Astrocyte (in vitro differentiated cells and primary cell): ENCODE data around the gene TANK. TPM values are rescaled to one million over a fixed set of nuclear protein-coding genes. Genes with fewer than 3 reads are reported as not detected.

Experiments
- DNase-seq: peaks from one replicate; pipeline ENCODE4 v3.0.0-alpha.2; 2010; ENCODE audit warnings: low read depth
- FAIRE-seq: peaks from 2 replicates; lab custom pipeline; 2011; peaks lifted over from hg19 to GRCh38; lab: Jason Lieb, UNC
- H2AFZ ChIP-seq: 2 replicates; pipeline ENCODE4 v1.6.0; 2012; ENCODE audit warnings: low read depth, low read length, inconsistent platforms
- H3K27ac ChIP-seq: 2 replicates; pipeline ENCODE4 v1.5.1; 2011; ENCODE audit warnings: low read depth, low read length, inconsistent platforms
- H3K27me3 ChIP-seq: 2 replicates; pipeline ENCODE4 v1.6.0; 2011; ENCODE audit warnings: low read length, inconsistent platforms; ENCODE audit not compliant: insufficient read depth
- H3K36me3 ChIP-seq: 2 replicates; pipeline ENCODE4 v1.5.1; 2011; ENCODE audit warnings: low read length, inconsistent platforms; ENCODE audit not compliant: insufficient read depth
- H3K4me1 ChIP-seq: 2 replicates; pipeline ENCODE4 v1.5.1; 2011; ENCODE audit warnings: low read length, inconsistent platforms; ENCODE audit not compliant: insufficient read depth
- H3K4me2 ChIP-seq: 2 replicates; pipeline ENCODE4 v1.6.0; 2012; ENCODE audit warnings: low read length, inconsistent platforms
- H3K4me3 ChIP-seq: 2 replicates; pipeline ENCODE4 v1.5.1; 2011; ENCODE audit warnings: low read depth, mild to moderate bottlenecking, low read length, inconsistent platforms; ENCODE audit not compliant: insufficient read depth
- H3K79me2 ChIP-seq: 2 replicates; pipeline ENCODE4 v1.6.0; 2012; ENCODE audit warnings: mild to moderate bottlenecking, low read length, inconsistent platforms; ENCODE audit not compliant: insufficient read depth
- H3K9ac ChIP-seq: 2 replicates; pipeline ENCODE4 v1.6.0; 2012; ENCODE audit warnings: mild to moderate bottlenecking, low read length, inconsistent platforms
- H3K9me3 ChIP-seq: 2 replicates; pipeline ENCODE4 v1.5.1; 2012; ENCODE audit warnings: low read depth, mild to moderate bottlenecking, low read length, inconsistent platforms; ENCODE audit not compliant: insufficient read depth
- H4K20me1 ChIP-seq: 2 replicates; pipeline ENCODE4 v1.6.0; 2012; ENCODE audit warnings: low read length, inconsistent platforms; ENCODE audit not compliant: insufficient read depth
- H3K27ac Mint-ChIP-seq: one replicate; pipeline ENCODE4 v1.8.0; 2021; ENCODE audit warnings: mild to moderate bottlenecking, mixed read lengths; ENCODE audit not compliant: unreplicated experiment
- H3K27me3 Mint-ChIP-seq: one replicate; pipeline ENCODE4 v1.8.0; 2021; ENCODE audit warnings: low read depth, mixed read lengths; ENCODE audit not compliant: unreplicated experiment
- H3K36me3 Mint-ChIP-seq: one replicate; pipeline ENCODE4 v1.8.0; 2021; ENCODE audit warnings: low read depth, mixed read lengths; ENCODE audit not compliant: unreplicated experiment
- H3K4me1 Mint-ChIP-seq: one replicate; pipeline ENCODE4 v1.8.0; 2021; ENCODE audit warnings: low read depth, mixed read lengths; ENCODE audit not compliant: unreplicated experiment
- H3K4me3 Mint-ChIP-seq: one replicate; pipeline ENCODE4 v1.8.0; 2021; ENCODE audit warnings: mild to moderate bottlenecking, moderate library complexity, mixed read lengths; ENCODE audit not compliant: unreplicated experiment
- H3K9me3 Mint-ChIP-seq: one replicate; pipeline ENCODE4 v1.8.0; 2021; ENCODE audit warnings: mild to moderate bottlenecking, mixed read lengths; ENCODE audit not compliant: unreplicated experiment
- CTCF ChIP-seq: IDR thresholded peaks from 2 replicates; pipeline ENCODE4 v1.5.1; 2011; ENCODE audit warnings: low read depth, mild to moderate bottlenecking, inconsistent platforms, low read length, moderate library complexity; ENCODE audit not compliant: insufficient read depth
- EZH2 ChIP-seq: IDR thresholded peaks from 2 replicates; pipeline ENCODE4 v1.6.1; 2012; ENCODE audit warnings: mild to moderate bottlenecking, low read length, inconsistent platforms; ENCODE audit not compliant: insufficient read depth
- total RNA-seq: library from RNA; stranded (reverse); gene quantifications from 2 replicates; pipeline ENCODE4 v1.2.1, GENCODE V29; 2021

TANK gene
- total RNA-seq, 1 donor from 2014 or later: 55.7 TPM

- H3K4me3 Mint-ChIP-seq: no peak overlapping the region
- no peak for TF ChIP-seq EZH2
- H3K9ac ChIP-seq: no peak overlapping the region
- peak; percentile 20 for FAIRE-seq
- no peaks in the 10 kb centered on the region for H3K79me2 ChIP-seq
- no peak overlapping the region for H3K27ac ChIP-seq
- H3K9me3 ChIP-seq: no peaks in the 10 kb centered on the region
- no peak overlapping the region for H3K27ac Mint-ChIP-seq
- no peak overlapping the region for H3K4me3 ChIP-seq
- peaks cover 6% of the 10 kb centered on the region for H3K4me1 Mint-ChIP-seq
- H3K36me3 ChIP-seq: no peaks in the 10 kb centered on the region
- H3K36me3 Mint-ChIP-seq: peaks cover 12% of the 10 kb centered on the region
- no peak for DNase-seq
- H3K9me3 Mint-ChIP-seq: no peaks in the 10 kb centered on the region
- H3K27me3 ChIP-seq: no peaks in the 10 kb centered on the region
- no peak overlapping the region for H2AFZ ChIP-seq
- H3K4me1 ChIP-seq: no peaks in the 10 kb centered on the region
- peaks cover 4% of the 10 kb centered on the region for H4K20me1 ChIP-seq
- H3K27me3 Mint-ChIP-seq: no peaks in the 10 kb centered on the region
- no peak overlapping the region for H3K4me2 ChIP-seq
Measured at GRCh38 chr2:161217597-161218185, 57.5 kb downstream of the TANK start.

- H3K27ac ChIP-seq: no peak overlapping the region
- Mint-ChIP-seq H3K4me1 (peaks cover 6% of the 10 kb centered on the region), H3K9me3 (no peaks in the 10 kb centered on the region), H3K27me3 (no peaks in the 10 kb centered on the region), H3K36me3 (peaks cover 6% of the 10 kb centered on the region), H3K27ac (no peak overlapping the region), H3K4me3 (no peak overlapping the region)
- no peaks in the 10 kb centered on the region for H3K36me3 ChIP-seq
- H3K4me2 ChIP-seq: no peak overlapping the region
- no peaks in the 10 kb centered on the region for H3K4me1 ChIP-seq
- FAIRE-seq (no peak), DNase-seq (no peak)
- H3K27me3 ChIP-seq: no peaks in the 10 kb centered on the region
- H3K9ac ChIP-seq: no peak overlapping the region
- no peak overlapping the region for H3K4me3 ChIP-seq
- no peak overlapping the region for H2AFZ ChIP-seq
- H4K20me1 ChIP-seq: peaks cover 4% of the 10 kb centered on the region
- TF ChIP-seq CTCF (no peak), EZH2 (no peak)
- no peaks in the 10 kb centered on the region for H3K9me3 ChIP-seq
- H3K79me2 ChIP-seq: no peaks in the 10 kb centered on the region
Measured at GRCh38 chr2:161219211-161219610, 59.0 kb downstream of the TANK start.

GRCh38 chr2:161223139-161223732, 63.0 kb downstream of the TANK start:
- H3K36me3 Mint-ChIP-seq: peaks cover 4% of the 10 kb centered on the region
- no peak overlapping the region for H3K9ac ChIP-seq
- no peaks in the 10 kb centered on the region for H3K79me2 ChIP-seq
- H3K27me3 Mint-ChIP-seq: no peaks in the 10 kb centered on the region
- no peak overlapping the region for H3K27ac Mint-ChIP-seq
- H3K4me2 ChIP-seq: no peak overlapping the region
- FAIRE-seq (peak; percentile 5), DNase-seq (no peak)
- H3K4me3 ChIP-seq: no peak overlapping the region
- no peak overlapping the region for H3K4me3 Mint-ChIP-seq
- no peak for TF ChIP-seq EZH2
- TF ChIP-seq CTCF: peak; percentile 59
- no peaks in the 10 kb centered on the region for H3K4me1 ChIP-seq
- H2AFZ ChIP-seq: no peak overlapping the region
- no peaks in the 10 kb centered on the region for H4K20me1 ChIP-seq
- H3K9me3 ChIP-seq: no peaks in the 10 kb centered on the region
- no peak overlapping the region for H3K27ac ChIP-seq
- H3K36me3 ChIP-seq: peaks cover 3% of the 10 kb centered on the region
- H3K27me3 ChIP-seq: no peaks in the 10 kb centered on the region
- peaks cover 4% of the 10 kb centered on the region for H3K4me1 Mint-ChIP-seq
- no peaks in the 10 kb centered on the region for H3K9me3 Mint-ChIP-seq
